Stimulated activated CD8-positive, alpha-beta memory T cell treated with anti-CD3 and anti-CD28 coated beads, Interleukin-4, amount 100 ng/mL, for 24 hours (primary cell): Measurements from ENCODE around the gene RHOXF1.
"Not testable (repeated sequence)": the region's sequence is repeated elsewhere in the genome, so short reads cannot be mapped to it uniquely, and the experiment has no call there.

ENCODE experiments used
- DNase-seq: peaks from one replicate; pipeline ENCODE4 v3.0.0-alpha.2; 2020; ENCODE audit warnings: low read depth

Gene RHOXF1, protein sequence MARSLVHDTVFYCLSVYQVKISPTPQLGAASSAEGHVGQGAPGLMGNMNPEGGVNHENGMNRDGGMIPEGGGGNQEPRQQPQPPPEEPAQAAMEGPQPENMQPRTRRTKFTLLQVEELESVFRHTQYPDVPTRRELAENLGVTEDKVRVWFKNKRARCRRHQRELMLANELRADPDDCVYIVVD

DNA sequence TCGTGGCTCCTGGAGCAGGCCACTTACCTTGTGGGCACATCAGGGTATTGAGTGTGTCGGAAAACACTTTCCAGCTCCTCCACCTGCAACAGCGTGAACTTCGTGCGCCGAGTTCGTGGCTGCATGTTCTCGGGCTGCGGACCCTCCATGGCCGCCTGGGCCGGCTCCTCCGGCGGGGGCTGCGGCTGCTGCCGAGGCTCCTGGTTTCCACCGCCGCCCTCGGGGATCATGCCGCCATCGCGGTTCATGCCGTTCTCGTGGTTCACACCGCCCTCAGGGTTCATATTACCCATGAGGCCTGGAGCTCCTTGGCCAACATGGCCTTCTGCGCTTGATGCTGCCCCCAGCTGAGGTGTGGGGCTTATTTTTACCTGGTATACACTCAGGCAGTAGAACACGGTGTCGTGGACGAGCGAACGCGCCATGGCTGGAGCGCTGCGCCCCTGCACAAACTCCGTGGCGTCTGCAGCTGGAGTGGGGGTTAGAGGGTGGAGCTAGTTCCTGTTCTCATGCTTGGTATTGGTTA, at the start of gene RHOXF1:
Gene RHOXF1, minus strand, starts transcription at position 476 of the 526 bp plus-strand sequence. Its CDS starts 51 bp downstream, at position 425.
- no peak for DNase-seq

- not testable (repeated sequence) for DNase-seq
These were observed 43.4 kb upstream of the RHOXF1 start for GRCh38 chrX:120159086-120159485.

DNA sequence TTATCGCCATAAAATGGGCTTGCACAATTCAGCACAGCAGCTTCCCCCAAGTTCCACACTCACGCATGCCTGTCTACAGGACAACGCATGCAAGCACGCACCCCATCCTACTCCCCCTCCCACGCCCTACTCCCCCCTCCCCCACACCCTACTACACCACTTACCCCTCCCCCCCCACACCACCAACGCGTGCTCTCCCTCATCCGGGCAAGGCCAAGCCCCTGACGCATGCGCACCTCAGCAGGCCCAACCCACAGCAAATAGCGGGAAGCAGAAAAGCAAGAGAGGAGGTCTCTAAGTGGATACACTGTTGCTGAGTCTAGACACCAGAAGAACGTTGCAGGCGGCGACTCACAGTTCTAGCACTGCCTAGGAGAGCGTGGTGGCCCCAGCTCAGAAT, 42.6 kb upstream of the RHOXF1 start, which contains the start of gene RHOXF2:
Gene RHOXF2, plus strand, starts transcription at position 301 of the 400 bp plus-strand sequence. CDS start 138 bp downstream, outside the sequence.
- not testable (repeated sequence) for DNase-seq

GRCh38 chrX:120150109-120150744, 34.5 kb upstream of the RHOXF1 start:
- DNase-seq, result not testable (repeated sequence)

DNA sequence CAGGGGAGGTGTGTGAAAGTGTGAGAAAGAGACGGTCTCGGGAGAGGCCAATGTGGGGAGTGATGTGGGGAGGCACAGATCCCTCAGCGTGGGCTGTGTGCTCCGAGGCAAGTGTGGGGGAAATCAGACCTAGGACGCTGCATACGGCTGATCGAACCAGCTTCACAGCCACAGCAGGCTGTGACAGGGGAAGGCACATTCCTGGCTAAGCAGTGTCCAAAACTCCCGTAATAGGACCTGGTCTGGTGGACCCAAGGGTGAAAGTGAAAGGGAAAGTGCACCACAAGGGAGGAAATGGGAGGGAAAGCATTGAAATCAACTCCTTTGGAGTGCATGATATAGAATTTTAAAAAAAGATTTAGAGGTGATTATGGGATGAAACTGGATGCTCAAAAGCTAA, 31.8 kb upstream of the RHOXF1 start:
- no peak for DNase-seq

DNA sequence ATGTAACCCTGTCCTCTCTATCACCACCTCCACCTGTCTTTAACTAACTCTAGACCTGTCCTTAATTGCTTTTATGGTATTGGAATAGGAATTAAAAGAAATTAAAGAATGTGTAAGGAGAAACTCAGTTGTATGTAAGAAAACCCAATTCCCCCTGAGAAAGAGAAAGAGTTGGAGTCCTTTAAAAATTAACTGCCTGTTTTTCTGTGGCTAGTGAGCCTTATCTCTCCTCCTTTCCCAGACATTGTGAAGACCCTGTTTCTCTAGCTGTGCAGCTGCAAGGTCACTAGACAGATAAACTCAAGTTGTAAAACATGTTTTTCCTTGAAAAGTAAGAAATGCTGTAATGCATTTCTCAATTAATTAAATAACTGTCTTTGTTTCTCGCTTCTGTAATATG, 30.6 kb upstream of the RHOXF1 start:
- not testable (repeated sequence) for DNase-seq

DNA sequence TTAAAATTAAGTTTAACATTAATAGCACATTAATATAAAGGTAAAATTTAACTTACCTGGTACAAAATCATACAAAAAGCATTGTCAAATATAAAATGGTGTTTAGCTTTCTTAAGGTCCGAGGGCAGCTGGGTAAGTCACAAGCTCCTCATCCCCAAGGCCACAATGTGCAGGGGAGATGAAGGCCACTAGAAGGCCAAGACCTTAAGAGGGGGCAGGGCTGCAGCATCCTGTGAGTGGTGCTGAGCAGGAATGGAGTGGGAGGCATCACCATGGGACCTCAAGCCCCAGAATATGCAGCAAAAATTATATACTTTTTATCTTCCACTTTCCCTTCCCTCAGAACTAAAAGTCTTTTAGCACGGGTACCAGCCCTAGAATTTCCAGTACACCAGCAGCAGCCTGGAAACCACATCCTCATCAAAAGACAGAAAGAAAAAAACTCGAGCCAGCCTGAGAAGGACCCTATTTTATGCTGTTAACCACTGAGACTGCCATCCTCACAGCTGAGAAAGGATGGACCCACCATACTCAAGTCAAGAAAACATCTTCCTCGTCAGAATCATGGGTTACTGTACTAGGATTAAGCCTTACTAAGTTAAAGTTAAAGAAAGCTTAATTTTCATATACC, 29.7 kb upstream of the RHOXF1 start:
- DNase-seq, result no peak

GRCh38 chrX:120144178-120144844, 28.6 kb upstream of the RHOXF1 start:
- no peak for DNase-seq

GRCh38 chrX:120140293-120140981, 24.7 kb upstream of the RHOXF1 start:
- DNase-seq, result no peak

DNA sequence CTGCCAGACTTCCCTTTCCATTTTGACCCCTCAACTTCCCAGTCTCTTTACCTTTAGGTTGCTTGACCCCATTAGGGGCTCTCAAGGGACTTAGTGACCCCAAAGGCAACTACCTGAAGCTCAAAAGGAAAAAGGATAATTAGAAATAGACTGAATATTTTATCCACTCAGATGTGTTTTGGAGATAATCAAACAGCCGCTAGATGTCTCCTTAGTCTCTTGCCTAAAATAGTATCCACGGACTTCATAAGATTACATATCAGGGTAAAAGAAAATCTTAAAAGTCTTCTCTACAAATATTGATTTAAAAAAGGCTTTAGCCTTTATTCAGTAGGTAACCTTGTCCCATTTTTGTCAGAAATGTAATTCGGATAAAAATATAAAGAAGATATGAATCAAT, 21.7 kb upstream of the RHOXF1 start:
- DNase-seq, result no peak

DNA sequence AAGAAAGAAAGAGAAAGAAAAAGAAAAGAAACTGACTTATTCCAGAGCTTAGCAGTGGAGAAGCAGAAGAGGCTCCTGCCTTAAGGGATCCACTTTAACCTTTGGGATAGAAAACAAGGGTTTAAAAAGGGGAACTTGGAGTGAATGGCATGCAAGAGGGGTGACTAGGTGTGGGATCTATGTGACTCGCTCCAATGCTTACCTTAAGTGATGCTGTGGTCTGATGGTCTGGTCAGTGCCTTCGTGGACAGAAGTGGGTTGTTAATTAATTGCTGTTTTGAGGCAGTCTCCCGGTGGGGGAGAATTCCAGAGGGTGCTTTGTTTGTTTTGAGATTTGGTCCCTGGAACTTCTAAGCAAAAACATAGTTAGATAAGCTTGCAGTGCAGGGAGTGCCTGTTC, 21.1 kb upstream of the RHOXF1 start:
- DNase-seq, result no peak

GRCh38 chrX:120136128-120136527, 20.4 kb upstream of the RHOXF1 start:
- DNase-seq, result no peak

GRCh38 chrX:120128306-120128846, 12.7 kb upstream of the RHOXF1 start:
- DNase-seq, result not testable (repeated sequence)

DNA sequence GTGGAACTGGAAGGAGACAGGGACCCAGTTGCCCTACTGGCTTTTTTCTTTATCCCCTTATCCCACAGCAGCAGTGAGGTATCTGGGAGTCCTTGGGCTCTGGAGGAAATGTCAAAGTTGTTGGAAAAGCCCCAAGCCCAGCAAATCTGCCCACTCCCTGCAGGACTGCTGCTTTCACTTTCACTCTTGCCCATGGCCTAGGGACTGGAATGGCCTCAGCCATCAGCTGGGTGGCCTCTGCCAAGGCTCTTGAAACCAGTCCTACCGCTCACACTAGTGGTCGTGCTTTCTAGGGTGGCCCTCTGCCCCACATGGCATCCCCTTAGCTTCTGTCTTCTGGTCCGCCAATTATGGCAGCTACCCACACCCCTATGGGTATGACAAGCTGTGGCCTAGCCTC, 9.7 kb upstream of the RHOXF1 start:
- no peak for DNase-seq

GRCh38 chrX:120120223-120120622, 4.5 kb upstream of the RHOXF1 start:
- DNase-seq, result no peak

DNA sequence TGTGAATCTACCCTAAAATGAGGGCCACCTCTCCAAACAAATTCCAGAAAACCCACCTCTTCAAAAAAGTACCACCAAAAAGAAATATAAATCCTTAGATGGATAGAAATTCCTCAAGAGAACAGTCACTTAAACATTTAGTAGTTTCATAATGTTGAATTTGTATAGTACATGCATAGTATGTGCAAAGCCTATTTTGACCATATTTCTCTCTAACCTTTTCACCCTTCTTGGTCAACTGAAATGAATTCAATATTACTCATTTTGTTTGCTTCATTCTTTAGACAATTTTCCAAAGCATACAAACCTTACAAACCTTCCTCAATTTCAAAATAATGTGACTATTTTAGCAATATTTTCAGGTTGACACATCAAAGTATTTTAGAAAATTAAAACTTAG, 4.1 kb downstream of the RHOXF1 start:
- no peak for DNase-seq

GRCh38 chrX:120109378-120109777, 6.3 kb downstream of the RHOXF1 start:
- DNase-seq, result no peak

DNA sequence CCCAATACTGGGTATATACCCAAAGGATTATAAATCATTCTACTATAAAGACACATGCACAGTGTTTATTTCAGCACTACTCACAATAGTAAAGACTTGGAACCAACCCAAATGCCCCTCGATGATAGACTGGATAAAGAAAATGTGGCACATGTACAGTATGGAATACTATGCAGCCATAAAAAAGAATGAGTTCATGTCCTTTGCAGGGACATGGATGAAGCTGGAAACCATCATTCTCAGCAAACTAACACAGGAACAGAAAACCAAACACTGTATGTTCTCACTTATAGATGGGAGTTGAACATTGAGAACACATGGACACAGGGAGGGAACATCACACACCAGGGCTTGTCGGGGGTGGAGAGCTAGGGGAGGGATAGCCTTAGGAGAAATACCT, 11.0 kb downstream of the RHOXF1 start:
- not testable (repeated sequence) for DNase-seq

GRCh38 chrX:120101057-120101456, 14.7 kb downstream of the RHOXF1 start:
- DNase-seq, result not testable (repeated sequence)

DNA sequence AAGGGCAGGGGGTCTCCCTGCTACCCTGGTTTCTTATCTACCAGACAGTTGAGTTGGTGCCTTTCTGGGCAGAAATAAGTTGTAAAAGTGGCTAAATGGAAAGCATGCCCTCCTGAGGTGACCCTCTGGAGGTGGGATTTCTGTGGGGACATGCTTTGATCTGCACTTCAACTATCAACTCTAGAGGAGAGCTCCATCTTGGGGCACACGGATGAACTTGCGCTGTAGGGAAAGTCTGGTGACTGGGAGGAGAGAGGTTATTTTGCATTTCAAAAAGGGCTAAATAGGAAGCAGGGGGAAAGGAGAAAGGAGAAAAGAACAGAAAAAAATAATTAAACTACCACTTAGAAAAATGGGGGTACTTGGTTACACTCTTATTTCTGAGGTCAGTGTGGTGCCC, 25.5 kb downstream of the RHOXF1 start:
- DNase-seq, result no peak

- no peak for DNase-seq
These were observed 28.3 kb downstream of the RHOXF1 start for GRCh38 chrX:120087289-120088017.
